HG03196 (cell line): ENCODE data around the gene HOXB2.

Experiments
- ATAC-seq: cut with Tn5 transposase; IDR thresholded peaks from one replicate; pipeline ENCODE4 v1.9.1; 2021; ENCODE audit not compliant: unreplicated experiment

HOXB2 gene

GRCh38 chr17:48494335-48494734 is 50.6 kb downstream of the HOXB2 start:
- ATAC-seq, result no peak
